Epithelial cell of proximal tubule (primary cell): Measurements from ENCODE around the gene FYB1. TPM values are rescaled to one million over a fixed set of nuclear protein-coding genes. Genes with fewer than 3 reads are reported as not detected.

ENCODE experiments used
- DNase-seq: peaks from one replicate; pipeline ENCODE4 v3.0.0-alpha.2; 2011; ENCODE audit warnings: low read depth
- H3K4me3 ChIP-seq: 2 replicates; pipeline ENCODE4 v1.5.1; 2011; ENCODE audit warnings: low read depth, mild to moderate bottlenecking, low read length
- CTCF ChIP-seq: conservative IDR thresholded peaks from 2 replicates; pipeline ENCODE4 v1.5.1; 2012; ENCODE audit warnings: low read depth, mild to moderate bottlenecking, low read length
- total RNA-seq: library from RNA; depleted of rRNA; stranded (reverse); fragments of >200 nt; gene quantifications from 2 replicates; pipeline ENCODE4 v1.2.3, GENCODE V29; 2015

The FYB1 gene
- total RNA-seq, 1 donor from 2014 or later: not detected

- no peak for TF ChIP-seq CTCF
- no peak for DNase-seq
- H3K4me3 ChIP-seq: no peak overlapping the region
Observed at GRCh38 chr5:39100301-39100850, 119.0 kb downstream of the FYB1 start.

- TF ChIP-seq CTCF: no peak
- no peak for DNase-seq
- no peak overlapping the region for H3K4me3 ChIP-seq
Observed at GRCh38 chr5:39099831-39100230, 119.5 kb downstream of the FYB1 start.

- TF ChIP-seq CTCF: no peak
- H3K4me3 ChIP-seq: no peak overlapping the region
- no peak for DNase-seq
Observed at GRCh38 chr5:39093352-39093751, 126.0 kb downstream of the FYB1 start.

GRCh38 chr5:39092581-39093351 lies 126.6 kb downstream of the FYB1 start:
- DNase-seq: no peak
- no peak for TF ChIP-seq CTCF
- H3K4me3 ChIP-seq: no peak overlapping the region

- no peak overlapping the region for H3K4me3 ChIP-seq
- no peak for TF ChIP-seq CTCF
- DNase-seq: no peak
Observed at GRCh38 chr5:39091940-39092580, 127.3 kb downstream of the FYB1 start.

- H3K4me3 ChIP-seq: no peak overlapping the region
- no peak for TF ChIP-seq CTCF
- DNase-seq: no peak
Observed at GRCh38 chr5:39083968-39084367, 135.4 kb downstream of the FYB1 start.
